Urinary bladder (tissue), 4 donors: Measurements from ENCODE around the gene RUFY2. TPM values are rescaled to one million over a fixed set of nuclear protein-coding genes. Genes with fewer than 3 reads are reported as not detected.

Experiments
- DNase-seq: peaks from one replicate; pipeline ENCODE4 v3.0.0-alpha.2; 2015; ENCODE audit errors: extremely low spot score
- H3K27ac ChIP-seq: one replicate; pipeline ENCODE4 v1.5.1; 2013; ENCODE audit warnings: low read depth, mild to moderate bottlenecking, moderate library complexity
- H3K36me3 ChIP-seq: one replicate; pipeline ENCODE4 v1.6.1; 2013; ENCODE audit warnings: mild to moderate bottlenecking, moderate library complexity; ENCODE audit not compliant: insufficient read depth
- H3K4me1 ChIP-seq: one replicate; pipeline ENCODE4 v1.6.1; 2013; ENCODE audit warnings: mild to moderate bottlenecking, moderate library complexity; ENCODE audit not compliant: insufficient read depth
- H3K4me3 ChIP-seq: one replicate; pipeline ENCODE4 v1.5.1; 2013; ENCODE audit warnings: low read depth, low read length
- WGBS: extraction: QIAGEN DNeasy Blood & Tissue Kit; methylation state at CpG from one replicate; pipeline ENCODE4 v1.1.7; 2013; 5-methylcytosine and 5-hydroxymethylcytosine counted together
- polyA plus RNA-seq: library from polyadenylated mRNA; stranded (reverse); fragments of 200-250 nt; gene quantifications from one replicate; pipeline ENCODE4 v1.2.3, GENCODE V29; 2013
- total RNA-seq: library from RNA; depleted of rRNA; stranded (reverse); fragments of >200 nt; gene quantifications from one replicate; pipeline ENCODE4 v1.2.3, GENCODE V29; 2014
- donor health status: healthy with polysubstance abuse.
- donor health status: healthy.

The RUFY2 gene
- total and polyA plus RNA-seq, 2 donors: 10.3 to 82.3 TPM

DNA sequence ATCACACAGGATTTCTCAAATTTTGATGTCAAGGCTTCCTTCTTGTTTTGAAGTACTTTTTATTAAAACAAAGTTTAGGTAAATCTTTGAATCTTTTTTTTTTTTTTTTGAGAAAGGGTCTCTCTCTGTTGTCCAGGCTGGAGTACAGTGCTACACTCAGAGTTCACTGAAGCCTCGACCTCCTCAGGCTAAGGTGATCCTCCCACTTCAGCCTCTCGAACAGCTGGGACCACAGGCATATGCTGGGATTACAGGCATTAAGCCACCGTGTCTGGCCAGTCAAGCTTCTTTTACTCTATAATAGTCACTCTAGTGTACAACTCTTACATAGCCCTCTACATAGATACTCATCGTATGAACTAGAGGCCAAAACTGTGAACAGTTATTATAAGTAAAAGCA is 3.4 kb downstream of the RUFY2 start:
- no peak for DNase-seq
- WGBS: 74% methylated on average over 4 of the region's 4 CpGs
- Histone ChIP-seq H3K4me1 (peaks cover 1% of the 10 kb centered on the region), H3K4me3 (no peak overlapping the region), H3K27ac (no peak overlapping the region), H3K36me3 (no peaks in the 10 kb centered on the region)

DNA sequence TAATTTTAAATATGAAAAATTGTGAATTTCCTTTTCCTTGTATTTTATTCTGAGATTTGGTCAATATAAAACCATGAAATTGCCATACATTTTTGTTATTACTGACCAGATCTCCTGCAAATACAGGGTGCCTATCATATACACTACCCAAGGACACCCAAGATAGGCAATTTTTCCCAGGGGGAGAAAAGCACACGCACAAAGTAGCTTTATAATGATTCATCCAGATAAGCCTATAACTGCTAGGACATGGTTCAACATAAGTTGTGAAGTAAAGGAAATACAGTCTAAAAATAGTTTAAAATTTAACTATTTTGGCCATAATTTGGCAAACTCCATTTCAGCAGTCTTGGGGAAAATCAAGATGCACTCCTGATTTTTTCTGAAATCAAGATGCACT is 4.8 kb downstream of the RUFY2 start:
- Histone ChIP-seq H3K4me1 (peaks cover 1% of the 10 kb centered on the region), H3K4me3 (no peak overlapping the region), H3K27ac (no peak overlapping the region), H3K36me3 (no peaks in the 10 kb centered on the region)
- WGBS: 81% methylated on average over 1 of the region's 1 CpG
- DNase-seq: no peak

DNA sequence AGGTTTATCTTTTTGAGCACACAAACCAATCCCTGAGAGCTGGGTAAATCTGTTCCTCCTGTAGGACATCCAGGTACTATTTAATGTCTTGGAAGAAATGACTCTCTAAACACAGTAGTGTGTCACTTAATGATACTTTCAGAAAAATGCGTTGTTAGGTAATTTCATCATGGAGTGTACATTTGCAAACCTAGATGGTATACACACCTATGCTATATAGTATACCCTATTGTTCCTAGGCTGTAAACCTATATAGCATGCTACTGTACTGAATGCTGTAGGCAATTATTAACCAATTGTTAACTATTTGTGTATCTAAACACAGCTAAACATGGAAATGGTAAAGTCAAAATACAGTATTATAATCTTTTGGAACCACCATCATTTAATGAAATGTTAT is 10.1 kb downstream of the RUFY2 start:
- no peak overlapping the region for H3K4me3 ChIP-seq
- WGBS: 98% methylated on average over 1 of the region's 1 CpG
- no peak overlapping the region for H3K27ac ChIP-seq
- H3K36me3 ChIP-seq: no peaks in the 10 kb centered on the region
- no peaks in the 10 kb centered on the region for H3K4me1 ChIP-seq
- DNase-seq: no peak

DNA sequence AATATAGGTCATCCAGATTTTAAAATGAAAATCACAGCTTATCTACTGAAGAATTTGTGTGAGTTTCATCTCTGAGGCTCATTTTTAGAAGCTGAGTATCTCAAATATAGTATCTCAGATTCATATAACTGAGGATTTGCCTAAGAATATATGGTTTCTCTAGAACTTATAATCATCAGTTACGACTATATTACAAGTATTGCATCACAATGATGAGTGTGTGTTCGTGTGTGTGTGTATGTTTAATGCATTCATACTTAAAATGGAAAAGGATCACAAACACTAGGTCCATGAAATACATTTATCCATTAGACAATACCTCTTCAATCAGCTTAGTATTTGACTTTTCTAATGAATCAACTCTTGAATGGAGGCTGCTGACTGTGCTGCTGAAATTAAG is 21.3 kb downstream of the RUFY2 start:
- DNase-seq: no peak
- H3K36me3 ChIP-seq: no peaks in the 10 kb centered on the region
- WGBS: 88% methylated on average over 2 of the region's 2 CpGs

DNA sequence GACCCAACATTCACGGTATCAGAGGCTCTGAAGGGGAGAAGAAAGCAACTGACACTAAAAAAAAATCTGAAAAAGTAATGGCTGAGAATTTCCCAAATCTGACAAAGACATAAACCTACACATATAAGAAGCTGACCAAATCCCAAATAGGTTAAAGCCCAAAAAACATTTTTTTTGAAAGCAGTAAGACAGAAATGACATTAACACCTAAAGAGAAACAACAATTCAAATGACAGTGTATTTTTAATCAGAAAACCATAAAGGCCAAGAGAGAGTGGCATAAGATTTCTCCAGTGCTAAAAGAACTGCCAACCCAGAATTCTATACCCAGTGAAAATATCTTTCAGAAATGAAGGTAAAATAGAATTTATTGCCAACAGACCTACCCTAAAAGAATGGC is 35.5 kb downstream of the RUFY2 start:
- Histone ChIP-seq H3K4me3 (no peak overlapping the region), H3K36me3 (peaks cover 4% of the 10 kb centered on the region), H3K4me1 (no peaks in the 10 kb centered on the region), H3K27ac (no peak overlapping the region)
- no peak for DNase-seq
- WGBS: 100% methylated on average over 1 of the region's 1 CpG

More for the DNA sequence above, 21.3 kb downstream of the RUFY2 start:
- H3K4me1 ChIP-seq: no peaks in the 10 kb centered on the region
- H3K4me3 ChIP-seq: no peak overlapping the region
- H3K27ac ChIP-seq: no peak overlapping the region

DNA sequence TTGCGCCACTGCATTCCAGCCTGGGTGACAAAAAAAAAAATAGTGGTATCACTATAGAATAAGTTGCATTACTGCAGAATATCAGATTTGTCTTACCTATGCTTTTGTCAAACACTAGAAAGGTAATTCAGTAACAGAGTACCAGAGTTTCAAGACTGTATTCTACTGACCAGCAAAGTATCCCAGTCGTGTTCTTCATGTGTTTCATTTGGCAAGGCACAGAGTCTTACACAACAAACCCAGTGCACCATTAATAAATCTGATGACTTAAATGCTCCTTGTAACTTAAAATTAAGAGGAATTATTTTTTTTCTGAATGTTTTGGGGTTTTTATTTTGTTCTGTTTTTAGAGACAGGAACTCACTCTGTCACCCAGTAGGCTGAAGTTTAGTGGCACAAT is 40.0 kb downstream of the RUFY2 start:
- H3K36me3 ChIP-seq: peaks cover 4% of the 10 kb centered on the region
- 91% methylated on average over 2 of the region's 2 CpGs for WGBS

DNA sequence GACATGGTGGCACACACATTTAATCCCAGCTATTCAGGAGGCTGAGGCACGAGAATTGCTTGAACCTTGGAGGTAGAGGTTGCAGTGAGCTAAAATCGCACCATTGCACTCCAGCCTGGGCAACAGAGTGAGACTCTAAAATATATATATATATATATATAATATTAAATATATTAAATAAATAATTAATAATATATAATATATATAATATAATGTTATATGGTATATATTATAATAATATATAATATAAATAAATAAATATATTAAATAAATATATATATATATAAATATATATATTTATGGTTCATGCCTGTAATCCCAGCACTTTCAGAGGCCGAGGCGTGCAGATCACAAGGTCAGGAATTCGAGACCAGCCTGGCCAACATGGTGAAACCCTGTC is 40.5 kb downstream of the RUFY2 start:
- Histone ChIP-seq H3K4me3 (no peak overlapping the region), H3K27ac (no peak overlapping the region), H3K36me3 (peaks cover 4% of the 10 kb centered on the region), H3K4me1 (no peaks in the 10 kb centered on the region)
- DNase-seq: no peak
- WGBS: 96% methylated on average over 5 of the region's 5 CpGs

More for the DNA sequence above, 40.0 kb downstream of the RUFY2 start:
- Histone ChIP-seq H3K4me1 (no peaks in the 10 kb centered on the region), H3K27ac (no peak overlapping the region), H3K4me3 (no peak overlapping the region)
- DNase-seq: no peak

DNA sequence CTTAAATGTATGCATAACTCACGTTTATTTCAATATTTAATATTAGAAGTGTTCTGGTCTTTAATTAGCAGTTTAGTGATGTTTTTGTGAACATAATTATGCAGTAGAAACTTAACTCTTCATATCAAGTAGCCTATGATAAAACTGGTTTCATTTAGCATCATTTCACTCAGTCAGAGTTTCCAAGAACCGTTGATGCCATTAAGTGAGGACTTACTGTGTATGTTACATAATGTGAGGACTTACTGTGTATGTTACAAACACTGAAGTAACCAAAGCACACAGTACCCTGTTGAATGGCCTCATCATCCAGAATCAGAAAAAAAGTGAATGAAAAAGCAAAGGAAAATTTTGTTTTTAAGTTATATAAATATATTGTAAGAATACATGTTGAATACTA is 41.5 kb downstream of the RUFY2 start:
- no peak for DNase-seq
- H3K27ac ChIP-seq: no peak overlapping the region
- no peaks in the 10 kb centered on the region for H3K4me1 ChIP-seq
- no peak overlapping the region for H3K4me3 ChIP-seq
- WGBS: 58% methylated on average over 2 of the region's 2 CpGs
- peaks cover 4% of the 10 kb centered on the region for H3K36me3 ChIP-seq

DNA sequence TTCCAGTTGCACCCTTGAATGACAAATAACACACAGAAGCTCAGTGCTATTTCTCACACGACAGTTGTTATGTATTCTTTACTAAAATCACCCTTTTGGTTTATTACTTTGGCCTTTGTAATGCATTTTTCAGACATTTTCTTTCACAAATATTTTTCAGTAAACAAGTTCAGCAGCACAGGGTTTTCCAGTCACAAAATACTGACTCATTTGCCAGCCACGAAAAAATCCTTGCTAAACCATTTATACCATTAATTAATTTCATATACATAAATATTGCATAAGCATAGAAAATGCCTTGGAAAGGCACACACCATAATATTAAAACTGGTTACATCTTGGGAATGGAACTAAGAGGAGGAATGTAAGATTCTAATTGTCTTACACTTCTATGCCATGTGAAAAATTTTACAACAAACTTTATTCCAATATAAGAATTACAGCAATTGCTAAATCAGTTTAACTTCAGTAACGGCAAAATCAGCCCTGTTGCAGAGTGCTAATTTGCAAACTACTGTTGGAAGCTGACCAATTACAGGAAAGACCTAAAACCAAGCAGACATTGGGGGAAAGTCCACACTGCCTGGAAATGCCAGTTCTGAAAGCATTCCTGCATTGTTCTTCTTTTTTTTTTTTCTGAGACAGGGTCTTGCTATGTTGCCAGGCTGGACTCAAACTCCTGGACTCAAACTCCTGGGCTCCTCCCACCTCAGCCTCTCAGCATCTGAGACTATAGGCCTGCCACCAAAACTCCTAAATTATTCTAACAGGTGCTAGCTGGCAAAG is 42.8 kb downstream of the RUFY2 start:
- no peak for DNase-seq
- H3K27ac ChIP-seq: no peak overlapping the region
- H3K36me3 ChIP-seq: peaks cover 4% of the 10 kb centered on the region
- no peak overlapping the region for H3K4me3 ChIP-seq
- H3K4me1 ChIP-seq: no peaks in the 10 kb centered on the region
- WGBS: 86% methylated on average over 3 of the region's 3 CpGs

DNA sequence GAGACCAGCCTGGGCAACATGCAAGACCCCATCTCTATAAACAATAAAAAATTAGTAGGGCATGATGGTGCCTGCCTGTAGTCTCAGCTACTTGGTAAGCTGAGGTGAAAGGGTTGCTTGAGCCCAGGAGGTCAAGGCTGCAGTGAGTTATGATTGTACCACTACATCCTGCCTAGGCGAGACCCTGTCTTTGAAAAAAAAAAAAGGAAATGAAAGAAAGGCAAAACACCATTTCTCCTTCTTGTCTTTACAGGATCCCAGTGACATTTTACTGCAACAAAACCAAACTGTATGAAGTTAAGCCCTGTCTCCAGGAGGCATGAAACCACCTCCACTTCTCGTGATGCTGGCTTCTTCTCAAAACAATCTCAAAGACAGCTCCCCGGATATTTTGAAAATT is 44.5 kb downstream of the RUFY2 start:
- H3K36me3 ChIP-seq: peaks cover 4% of the 10 kb centered on the region
- H3K4me1 ChIP-seq: no peaks in the 10 kb centered on the region
- no peak overlapping the region for H3K27ac ChIP-seq
- no peak for DNase-seq
- WGBS: 90% methylated on average over 3 of the region's 3 CpGs
- no peak overlapping the region for H3K4me3 ChIP-seq

DNA sequence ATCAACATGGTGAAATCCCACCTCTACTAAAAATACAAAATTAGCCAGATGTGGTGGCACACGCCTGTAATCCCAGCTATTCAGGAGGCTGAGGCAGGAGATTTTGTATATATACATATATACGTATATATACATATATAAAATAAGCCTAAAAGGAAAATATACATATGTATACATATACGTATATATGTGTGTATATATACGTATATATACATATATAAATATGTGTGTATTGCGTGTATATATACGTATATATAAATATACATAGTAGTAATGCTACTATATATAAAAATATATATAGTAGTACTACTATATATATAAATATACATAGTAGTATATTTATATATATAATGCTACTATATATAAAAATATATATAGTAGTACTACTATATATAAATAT is 47.9 kb downstream of the RUFY2 start:
- H3K36me3 ChIP-seq: peaks cover 4% of the 10 kb centered on the region
- no peak overlapping the region for H3K27ac ChIP-seq
- WGBS: 96% methylated on average over 6 of the region's 6 CpGs
- no peak overlapping the region for H3K4me3 ChIP-seq
- no peaks in the 10 kb centered on the region for H3K4me1 ChIP-seq
- DNase-seq: no peak

DNA sequence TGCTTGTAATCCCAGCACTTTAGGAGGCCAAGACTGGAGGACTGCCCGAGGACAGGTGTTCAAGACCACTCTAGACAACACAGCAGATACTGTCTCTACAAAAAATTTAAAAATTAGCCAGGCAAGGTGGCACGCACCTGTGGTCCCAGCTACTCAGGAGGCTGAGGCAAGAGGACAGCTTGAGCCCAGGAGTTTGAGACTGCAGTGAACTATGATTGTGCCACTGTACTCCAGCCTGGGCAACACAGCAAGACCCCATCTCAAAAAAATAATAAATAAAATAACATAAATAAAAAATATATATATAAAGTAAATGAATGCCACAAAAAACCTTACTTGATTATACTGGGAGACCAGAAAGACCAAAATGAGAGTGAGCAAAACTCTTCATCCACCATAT is 53.5 kb downstream of the RUFY2 start:
- 98% methylated on average over 2 of the region's 2 CpGs for WGBS
- Histone ChIP-seq H3K4me3 (no peak overlapping the region), H3K36me3 (peaks cover 3% of the 10 kb centered on the region)

DNA sequence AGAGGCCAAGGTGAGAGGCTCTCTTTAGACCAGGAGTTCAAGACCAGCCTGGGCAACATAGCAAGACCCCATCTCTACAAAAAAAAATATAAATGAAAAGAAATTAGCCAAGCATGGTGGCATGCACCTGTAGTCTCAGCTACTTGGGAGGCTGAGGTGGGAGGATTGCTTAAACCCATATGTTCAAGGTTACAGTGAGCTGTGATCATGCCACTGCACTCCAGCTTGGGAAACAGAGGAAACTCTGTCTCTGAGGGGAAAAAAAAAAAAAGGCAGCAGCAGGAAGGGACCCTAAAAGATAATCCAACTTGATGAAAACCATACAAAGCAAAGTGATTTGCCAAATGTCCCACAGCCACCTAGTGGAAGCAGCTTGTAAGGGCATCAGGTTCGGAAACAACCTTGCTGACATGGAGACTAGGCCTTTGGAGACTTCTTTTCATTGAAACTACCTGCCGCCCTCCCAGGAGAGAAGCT is 58.8 kb downstream of the RUFY2 start:
- H3K36me3 ChIP-seq: peaks cover 2% of the 10 kb centered on the region
- no peak for DNase-seq
- H3K4me3 ChIP-seq: no peak overlapping the region
- WGBS: 62% methylated on average over 2 of the region's 2 CpGs
- no peaks in the 10 kb centered on the region for H3K4me1 ChIP-seq
- H3K27ac ChIP-seq: no peak overlapping the region

More for the DNA sequence above, 53.5 kb downstream of the RUFY2 start:
- no peak for DNase-seq
- H3K27ac ChIP-seq: no peak overlapping the region
- no peaks in the 10 kb centered on the region for H3K4me1 ChIP-seq

DNA sequence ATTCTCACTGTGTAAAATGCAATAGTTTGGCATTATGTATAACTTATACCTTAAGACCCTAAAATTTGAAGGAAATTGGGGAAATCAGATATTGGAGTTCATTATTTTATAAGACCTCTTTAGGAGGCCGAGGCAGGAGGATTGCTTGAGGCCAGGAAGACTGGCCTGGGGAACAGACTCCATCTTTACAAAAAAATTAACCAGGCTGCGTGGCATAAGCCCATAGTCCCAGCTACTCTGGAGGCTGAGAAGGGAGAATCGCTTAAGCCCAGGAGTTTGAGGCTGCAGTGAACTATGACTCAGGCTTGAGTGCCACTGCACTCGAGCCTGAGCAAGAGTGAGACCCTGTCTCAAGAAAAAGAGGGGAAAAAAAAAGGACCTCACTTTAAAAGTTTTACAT is 60.3 kb downstream of the RUFY2 start:
- WGBS: 91% methylated on average over 4 of the region's 4 CpGs
- no peak overlapping the region for H3K27ac ChIP-seq
- H3K36me3 ChIP-seq: peaks cover 3% of the 10 kb centered on the region
- DNase-seq: no peak
- H3K4me3 ChIP-seq: no peak overlapping the region
- no peaks in the 10 kb centered on the region for H3K4me1 ChIP-seq
